Lower leg skin (tissue), 3 donors: ENCODE data around the gene CELF2.

ENCODE experiments used
- POLR2A ChIP-seq, 2 donors: fragments of 450-650 bp; IDR thresholded peaks; one replicate each; pipeline ENCODE4 v1.6.1; 2016 to 2017; ENCODE audit warnings: antibody characterized with exemption in 2 of 2, mild to moderate bottlenecking in 1 of 2, moderate library complexity in 1 of 2
- TF ChIP-seq, protein P1 (sequence below), 3 donors: fragments of 450-650 bp; IDR thresholded peaks; one replicate each; pipeline ENCODE4 v1.5.1; 2016; ENCODE audit warnings: antibody characterized with exemption in 3 of 3, mild to moderate bottlenecking in 3 of 3, moderate library complexity in 2 of 3

DNA sequence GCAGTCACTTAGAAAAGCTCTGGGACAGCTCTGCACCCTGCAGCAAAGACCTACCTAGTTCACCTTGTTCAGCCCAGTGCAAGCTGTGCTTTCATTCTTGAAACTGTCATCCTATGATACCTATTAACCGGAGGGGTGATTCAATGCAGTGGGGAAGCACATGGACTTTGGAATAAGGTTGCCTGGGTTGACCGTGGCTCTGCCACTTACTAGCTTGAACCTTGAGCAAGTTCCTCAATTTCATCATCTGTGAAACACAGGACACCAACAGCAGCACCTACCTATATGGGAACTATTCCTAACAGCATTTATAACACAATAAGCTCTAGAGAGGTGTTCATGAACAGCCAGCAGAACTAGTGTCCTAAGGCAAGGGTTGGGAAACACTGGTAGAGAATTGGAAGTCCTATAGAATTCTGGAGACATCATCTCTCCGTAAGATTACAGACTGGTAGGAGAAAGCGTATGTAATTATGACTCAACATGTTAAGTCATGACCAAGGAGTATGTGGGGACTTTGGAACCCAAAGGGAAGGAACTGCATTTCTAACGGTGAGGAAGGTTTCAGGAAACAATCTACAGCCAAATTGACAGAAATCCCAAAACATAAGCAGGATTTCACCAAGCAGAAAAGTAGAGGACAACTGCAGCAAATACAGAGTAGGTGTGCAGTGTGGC lies 323.8 kb downstream of the CELF2 start:
- TF ChIP-seq, protein P1, sequence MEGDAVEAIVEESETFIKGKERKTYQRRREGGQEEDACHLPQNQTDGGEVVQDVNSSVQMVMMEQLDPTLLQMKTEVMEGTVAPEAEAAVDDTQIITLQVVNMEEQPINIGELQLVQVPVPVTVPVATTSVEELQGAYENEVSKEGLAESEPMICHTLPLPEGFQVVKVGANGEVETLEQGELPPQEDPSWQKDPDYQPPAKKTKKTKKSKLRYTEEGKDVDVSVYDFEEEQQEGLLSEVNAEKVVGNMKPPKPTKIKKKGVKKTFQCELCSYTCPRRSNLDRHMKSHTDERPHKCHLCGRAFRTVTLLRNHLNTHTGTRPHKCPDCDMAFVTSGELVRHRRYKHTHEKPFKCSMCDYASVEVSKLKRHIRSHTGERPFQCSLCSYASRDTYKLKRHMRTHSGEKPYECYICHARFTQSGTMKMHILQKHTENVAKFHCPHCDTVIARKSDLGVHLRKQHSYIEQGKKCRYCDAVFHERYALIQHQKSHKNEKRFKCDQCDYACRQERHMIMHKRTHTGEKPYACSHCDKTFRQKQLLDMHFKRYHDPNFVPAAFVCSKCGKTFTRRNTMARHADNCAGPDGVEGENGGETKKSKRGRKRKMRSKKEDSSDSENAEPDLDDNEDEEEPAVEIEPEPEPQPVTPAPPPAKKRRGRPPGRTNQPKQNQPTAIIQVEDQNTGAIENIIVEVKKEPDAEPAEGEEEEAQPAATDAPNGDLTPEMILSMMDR (IDR thresholded peaks at IDR 0.05): no peak
- TF ChIP-seq POLR2A (IDR thresholded peaks at IDR 0.05): no peak
